ENCODE results near the gene PACRG. TPM values are rescaled to one million over a fixed set of nuclear protein-coding genes. Genes with fewer than 3 reads are reported as not detected.

Gene PACRG
- total and polyA plus RNA-seq, 2 donors (not counting 3 experiments of a cell fraction or from before 2014, with no cell fraction given): 0.08 TPM; not detected in 1

- Histone ChIP-seq H3K4me2 (ENCODE audit: insufficient read depth, low read length) (no peak overlapping the region), H4K20me1 (replicated peaks; ENCODE audit: control insufficient read depth, extremely low read depth, insufficient read depth, low read length) (no peaks in the 10 kb centered on the region), H2AFZ (ENCODE audit: low read depth, low read length) (no peak overlapping the region), H3K36me3 (ENCODE audit: control insufficient read depth in 2 of 2, extremely low read depth in 1 of 2, insufficient read depth in 2 of 2, low read length in 2 of 2) (no peaks in the 10 kb centered on the region), H3K27me3 (ENCODE audit: control insufficient read depth in 2 of 2, insufficient read depth in 2 of 2, low read length in 2 of 2) (no peaks in the 10 kb centered on the region), H3K4me3 (replicated peaks in 1 of 3; ENCODE audit: insufficient read depth in 1 of 3, low read depth in 1 of 3, low read length in 3 of 3) (no peak overlapping the region), H3K9me1 (replicated peaks; ENCODE audit: control insufficient read depth, extremely low read depth, insufficient read depth, low read length) (no peaks in the 10 kb centered on the region), H3K27ac (ENCODE audit: insufficient read depth, low read depth, low read length) (no peak overlapping the region), H3K9ac (replicated peaks; ENCODE audit: extremely low read depth, insufficient read depth, low read length) (no peak overlapping the region), H3K9me3 (replicated peaks; ENCODE audit: control insufficient read depth, insufficient read depth, low read length) (no peaks in the 10 kb centered on the region), H3K79me2 (ENCODE audit: control insufficient read depth, insufficient read depth, low read length) (no peaks in the 10 kb centered on the region), H3K4me1 (ENCODE audit: control insufficient read depth, extremely low read depth, insufficient read depth, low read length) (no peaks in the 10 kb centered on the region)
- dilution Hi-C loops (cut with MboI; ENCODE audit: extremely low pct_ligation_motif_present, low sequenced_read_pairs): no loop called here
- ChIA-PET CTCF (no interaction called here), POLR2A (no interaction called here)
- no TSS peak for BruUV-seq (replicated peaks)
- DNase-seq (ENCODE audit: low read depth, low spot score) (no peak), FAIRE-seq (no peak)
- TF ChIP-seq POLR2A (IDR thresholded peaks at IDR 0.05; ENCODE audit: low read depth, low read length) (no peak), GATA2 (IDR thresholded peaks at IDR 0.05; ENCODE audit: insufficient read depth, insufficient read length, low read depth, low read length) (no peak), MYC (IDR thresholded peaks at IDR 0.05; ENCODE audit: low read depth, low read length) (no peak), MAX (IDR thresholded peaks at IDR 0.05; ENCODE audit: insufficient read depth, insufficient read length) (no peak), FOS (IDR thresholded peaks at IDR 0.05; ENCODE audit: borderline replicate concordance, insufficient read depth, low read length) (no peak), JUN (IDR thresholded peaks at IDR 0.05; ENCODE audit: borderline replicate concordance, insufficient read depth, insufficient read length, low read depth) (no peak), POLR2AphosphoS5 (IDR thresholded peaks at IDR 0.05; ENCODE audit: insufficient read depth, low read depth, low read length) (no peak), EZH2 (IDR thresholded peaks at IDR 0.05; ENCODE audit: borderline replicate concordance, low read depth, low read length, severe bottlenecking) (no peak)
- TF ChIP-seq, protein P1, sequence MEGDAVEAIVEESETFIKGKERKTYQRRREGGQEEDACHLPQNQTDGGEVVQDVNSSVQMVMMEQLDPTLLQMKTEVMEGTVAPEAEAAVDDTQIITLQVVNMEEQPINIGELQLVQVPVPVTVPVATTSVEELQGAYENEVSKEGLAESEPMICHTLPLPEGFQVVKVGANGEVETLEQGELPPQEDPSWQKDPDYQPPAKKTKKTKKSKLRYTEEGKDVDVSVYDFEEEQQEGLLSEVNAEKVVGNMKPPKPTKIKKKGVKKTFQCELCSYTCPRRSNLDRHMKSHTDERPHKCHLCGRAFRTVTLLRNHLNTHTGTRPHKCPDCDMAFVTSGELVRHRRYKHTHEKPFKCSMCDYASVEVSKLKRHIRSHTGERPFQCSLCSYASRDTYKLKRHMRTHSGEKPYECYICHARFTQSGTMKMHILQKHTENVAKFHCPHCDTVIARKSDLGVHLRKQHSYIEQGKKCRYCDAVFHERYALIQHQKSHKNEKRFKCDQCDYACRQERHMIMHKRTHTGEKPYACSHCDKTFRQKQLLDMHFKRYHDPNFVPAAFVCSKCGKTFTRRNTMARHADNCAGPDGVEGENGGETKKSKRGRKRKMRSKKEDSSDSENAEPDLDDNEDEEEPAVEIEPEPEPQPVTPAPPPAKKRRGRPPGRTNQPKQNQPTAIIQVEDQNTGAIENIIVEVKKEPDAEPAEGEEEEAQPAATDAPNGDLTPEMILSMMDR (IDR thresholded peaks at IDR 0.05; ENCODE audit: extremely low read depth in 1 of 2, insufficient read depth in 1 of 2, low read depth in 1 of 2, low read length in 2 of 2): no peak
- intact Hi-C loops (cut with micrococcal nuclease): loop anchor here (10.0 kb wide), 2 partner anchors 693 to 977 kb away; partner anchors contain the start of gene QKI
These were observed 6.4 kb upstream of the PACRG start for GRCh38 chr6:162721404-162721687.
